Neural progenitor cell (in vitro differentiated cells): ENCODE data around the gene ADCY3.

ENCODE experiments used
- EZH2 ChIP-seq: fragments of 200-600 bp; sonication (generic); IDR thresholded peaks from 2 replicates; pipeline ENCODE4 v1.6.1; 2017; ENCODE audit warnings: antibody characterized with exemption, mild to moderate bottlenecking, moderate library complexity
- EZH2phosphoT487 ChIP-seq: fragments of 200-600 bp; sonication (generic); IDR thresholded peaks from 2 replicates; pipeline ENCODE4 v1.6.1; 2017; ENCODE audit warnings: antibody characterized with exemption
- TF ChIP-seq, protein P1 (sequence below): fragments of 200-600 bp; sonication (generic); IDR thresholded peaks from 2 replicates; pipeline ENCODE4 v1.5.1; 2017; ENCODE audit warnings: antibody characterized with exemption, mild to moderate bottlenecking

DNA sequence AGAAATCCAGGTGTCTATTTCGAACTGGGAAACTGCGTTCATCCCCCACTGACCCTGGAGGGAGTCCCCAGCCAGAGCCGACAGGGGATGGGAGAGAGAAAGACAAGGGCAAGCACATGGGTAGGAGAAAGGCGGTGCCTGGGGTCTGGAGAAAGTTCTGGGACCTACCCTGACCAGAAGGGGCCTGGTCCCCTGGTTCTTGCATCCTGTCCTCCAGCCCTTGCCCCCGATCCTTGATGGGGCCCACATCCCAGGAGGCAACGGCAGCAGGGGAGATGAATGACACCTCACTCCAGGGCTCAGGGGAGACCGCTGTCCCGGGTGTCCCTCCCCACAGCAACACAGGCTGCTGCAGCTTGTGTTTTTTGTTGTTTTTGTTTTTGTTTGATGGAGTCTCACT lies 4.9 kb downstream of the ADCY3 start:
- TF ChIP-seq, protein P1, sequence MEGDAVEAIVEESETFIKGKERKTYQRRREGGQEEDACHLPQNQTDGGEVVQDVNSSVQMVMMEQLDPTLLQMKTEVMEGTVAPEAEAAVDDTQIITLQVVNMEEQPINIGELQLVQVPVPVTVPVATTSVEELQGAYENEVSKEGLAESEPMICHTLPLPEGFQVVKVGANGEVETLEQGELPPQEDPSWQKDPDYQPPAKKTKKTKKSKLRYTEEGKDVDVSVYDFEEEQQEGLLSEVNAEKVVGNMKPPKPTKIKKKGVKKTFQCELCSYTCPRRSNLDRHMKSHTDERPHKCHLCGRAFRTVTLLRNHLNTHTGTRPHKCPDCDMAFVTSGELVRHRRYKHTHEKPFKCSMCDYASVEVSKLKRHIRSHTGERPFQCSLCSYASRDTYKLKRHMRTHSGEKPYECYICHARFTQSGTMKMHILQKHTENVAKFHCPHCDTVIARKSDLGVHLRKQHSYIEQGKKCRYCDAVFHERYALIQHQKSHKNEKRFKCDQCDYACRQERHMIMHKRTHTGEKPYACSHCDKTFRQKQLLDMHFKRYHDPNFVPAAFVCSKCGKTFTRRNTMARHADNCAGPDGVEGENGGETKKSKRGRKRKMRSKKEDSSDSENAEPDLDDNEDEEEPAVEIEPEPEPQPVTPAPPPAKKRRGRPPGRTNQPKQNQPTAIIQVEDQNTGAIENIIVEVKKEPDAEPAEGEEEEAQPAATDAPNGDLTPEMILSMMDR: no peak
- TF ChIP-seq EZH2: no peak
- TF ChIP-seq EZH2phosphoT487: no peak
